K562 (cell line): ENCODE data around the gene CDKL5. TPM values are rescaled to one million over a fixed set of nuclear protein-coding genes. Genes with fewer than 3 reads are reported as not detected.

Experiments used
- DIDO1 ChIP-seq: fragments of 450-650 bp; IDR thresholded peaks from 2 replicates; pipeline ENCODE4 v1.6.1; 2016; ENCODE audit warnings: low read depth, missing biosample characterization, missing genetic modification characterization
- HSF4 ChIP-seq: fragments of 250-450 bp; sonication (Bioruptor Pico); IDR thresholded peaks from 2 replicates; pipeline ENCODE4 v2.1.2; 2022; ENCODE audit warnings: mild to moderate bottlenecking, moderate library complexity, borderline replicate concordance
- ILK ChIP-seq: fragments of 450-650 bp; IDR thresholded peaks from 2 replicates; pipeline ENCODE4 v1.6.1; 2016; ENCODE audit warnings: missing genetic modification characterization, low read depth, mild to moderate bottlenecking, missing compliant biosample characterization, moderate library complexity, borderline replicate concordance
- IRF2 ChIP-seq: sonication (generic); formaldehyde crosslinking; IDR thresholded peaks from 2 replicates; pipeline ENCODE4 v1.8.1; 2022; ENCODE audit warnings: mild to moderate bottlenecking, missing genetic modification reagents
- LEF1 ChIP-seq: fragments of 450-650 bp; IDR thresholded peaks from 2 replicates; pipeline ENCODE4 v1.6.1; 2016; ENCODE audit warnings: mild to moderate bottlenecking
- MXD1 ChIP-seq: fragments of 250-450 bp; sonication (Bioruptor Pico); IDR thresholded peaks from 2 replicates; pipeline ENCODE4 v1.8.0; 2021; ENCODE audit warnings: borderline replicate concordance, mild to moderate bottlenecking, moderate library complexity; ENCODE audit not compliant: poor library complexity, severe bottlenecking
- NCOA6 ChIP-seq: fragments of 450-650 bp; IDR thresholded peaks from 2 replicates; pipeline ENCODE4 v1.6.1; 2017; ENCODE audit warnings: mild to moderate bottlenecking
- NFIC ChIP-seq: fragments of 450-650 bp; IDR thresholded peaks from 2 replicates; pipeline ENCODE4 v1.6.1; 2017; ENCODE audit warnings: mild to moderate bottlenecking, inconsistent platforms
- NFRKB ChIP-seq: fragments of 450-650 bp; IDR thresholded peaks from 2 replicates; pipeline ENCODE4 v1.6.1; 2016; ENCODE audit warnings: low read depth
- PHF20 ChIP-seq: fragments of 450-650 bp; IDR thresholded peaks from 2 replicates; pipeline ENCODE4 v1.6.1; 2018; ENCODE audit not compliant: partially characterized antibody
- RBM39 ChIP-seq: fragments of 200-400 bp; formaldehyde crosslinking; optimal IDR thresholded peaks from 2 replicates; pipeline ENCODE3; 2018; ENCODE audit warnings: low read depth, low read length
- SRF ChIP-seq, 2 experiments: fragments of 250-450, 450-650 bp in 1 of 2; sonication (Bioruptor Pico) in 1 of 2; sonication (generic) in 1 of 2; formaldehyde crosslinking; IDR thresholded peaks; 2 replicates each; pipeline versions ENCODE4 v1.5.0 to v1.5.1; 2020 to 2022; ENCODE audit warnings: mild to moderate bottlenecking in 1 of 2, missing genetic modification reagents in 1 of 2
- SRSF9 ChIP-seq: fragments of 200-400 bp; formaldehyde crosslinking; IDR thresholded peaks from 2 replicates; pipeline ENCODE4 v1.6.1; 2017; ENCODE audit warnings: low read depth, low read length, borderline replicate concordance
- STAT5A ChIP-seq: IDR thresholded peaks from 2 replicates; pipeline ENCODE4 v1.6.1; 2012; ENCODE audit warnings: low read length, inconsistent platforms, borderline replicate concordance
- TARDBP ChIP-seq: fragments of 450-650 bp; IDR thresholded peaks from 2 replicates; pipeline ENCODE4 v1.6.1; 2016
- VEZF1 ChIP-seq: fragments of 200-800 bp; sonication (Bioruptor generic); IDR thresholded peaks from 2 replicates; pipeline ENCODE4 v1.6.1; 2017; ENCODE audit warnings: missing genetic modification characterization, missing compliant biosample characterization
- YBX1 ChIP-seq: fragments of 450-650 bp; IDR thresholded peaks from 2 replicates; pipeline ENCODE4 v1.7.1; 2016; ENCODE audit warnings: mild to moderate bottlenecking
- ZFP36 ChIP-seq: fragments of 150-350 bp; IDR thresholded peaks from 2 replicates; pipeline ENCODE4 v1.6.1; 2018; ENCODE audit warnings: low read length, low read depth; ENCODE audit not compliant: partially characterized antibody
- ZNF133 ChIP-seq: fragments of 250-450 bp; sonication (Bioruptor Pico); IDR thresholded peaks from 2 replicates; pipeline ENCODE4 v1.4.0; 2020; ENCODE audit warnings: mild to moderate bottlenecking
- ZNF263 ChIP-seq: sonication (generic); formaldehyde crosslinking; IDR thresholded peaks from 2 replicates; pipeline ENCODE4 v1.8.0; 2022; ENCODE audit warnings: mild to moderate bottlenecking, missing genetic modification reagents, borderline replicate concordance
- ZNF41 ChIP-seq: fragments of 250-450 bp; sonication (Bioruptor Pico); conservative IDR thresholded peaks from 2 replicates; pipeline ENCODE4 v1.4.0; 2020; ENCODE audit warnings: mild to moderate bottlenecking
- ZNF551 ChIP-seq: fragments of 250-450 bp; sonication (Bioruptor Pico); IDR thresholded peaks from 2 replicates; pipeline ENCODE4 v1.5.0; 2021; ENCODE audit warnings: mild to moderate bottlenecking, moderate library complexity
- ZNF707 ChIP-seq: fragments of 250-450 bp; sonication (Bioruptor Pico); conservative IDR thresholded peaks from 2 replicates; pipeline ENCODE4 v1.8.0; 2022; ENCODE audit warnings: inconsistent platforms, mild to moderate bottlenecking, moderate library complexity
- ZNF79 ChIP-seq: fragments of 250-450 bp; sonication (Bioruptor Pico); IDR thresholded peaks from 2 replicates; pipeline ENCODE4 v1.4.0; 2020; ENCODE audit warnings: low read depth, mild to moderate bottlenecking, moderate library complexity
- polyA plus RNA-seq, 8 experiments: library from polyadenylated mRNA; depleted of rRNA in 4 of 8; stranded (reverse) in 5 of 8; unstranded in 3 of 8; fragments of >200 nt; fragmentation: Nextera tagmentation in 2 of 8; fragmentation: Illumina TruSeq in 1 of 8; extraction: Ambion mirVana in 2 of 8; extraction: Trizol in 1 of 8; gene quantifications; 2 replicates each; pipeline versions ENCODE4 v1.2.1 to v1.2.3, GENCODE V29; 2011 to 2014; ENCODE audit warnings: inconsistent platforms in 1 of 8, missing spikeins in 1 of 8
- total RNA-seq, 7 experiments: library from RNA; depleted of rRNA in 6 of 7; stranded (reverse); fragments of >200 nt in 6 of 7; fragmentation: Illumina TruSeq in 2 of 7; extraction: Trizol in 2 of 7; gene quantifications; 2 replicates each; pipeline versions ENCODE4 v1.2.1 to v1.2.3, GENCODE V29; 2011 to 2021; ENCODE audit warnings: low replicate concordance in 1 of 7
- TF ChIP-seq, protein P1 (sequence below): fragments of 250-450 bp; sonication (Bioruptor Pico); IDR thresholded peaks from 2 replicates; pipeline ENCODE4 v1.9.0; 2021; ENCODE audit warnings: mild to moderate bottlenecking, inconsistent platforms

The CDKL5 gene
- total and polyA plus RNA-seq, 9 of the 15 experiments (the other 6 are each of a cell fraction or from before 2014, with no cell fraction given), result under 0.01 to 0.21 (median 0.04) TPM

DNA sequence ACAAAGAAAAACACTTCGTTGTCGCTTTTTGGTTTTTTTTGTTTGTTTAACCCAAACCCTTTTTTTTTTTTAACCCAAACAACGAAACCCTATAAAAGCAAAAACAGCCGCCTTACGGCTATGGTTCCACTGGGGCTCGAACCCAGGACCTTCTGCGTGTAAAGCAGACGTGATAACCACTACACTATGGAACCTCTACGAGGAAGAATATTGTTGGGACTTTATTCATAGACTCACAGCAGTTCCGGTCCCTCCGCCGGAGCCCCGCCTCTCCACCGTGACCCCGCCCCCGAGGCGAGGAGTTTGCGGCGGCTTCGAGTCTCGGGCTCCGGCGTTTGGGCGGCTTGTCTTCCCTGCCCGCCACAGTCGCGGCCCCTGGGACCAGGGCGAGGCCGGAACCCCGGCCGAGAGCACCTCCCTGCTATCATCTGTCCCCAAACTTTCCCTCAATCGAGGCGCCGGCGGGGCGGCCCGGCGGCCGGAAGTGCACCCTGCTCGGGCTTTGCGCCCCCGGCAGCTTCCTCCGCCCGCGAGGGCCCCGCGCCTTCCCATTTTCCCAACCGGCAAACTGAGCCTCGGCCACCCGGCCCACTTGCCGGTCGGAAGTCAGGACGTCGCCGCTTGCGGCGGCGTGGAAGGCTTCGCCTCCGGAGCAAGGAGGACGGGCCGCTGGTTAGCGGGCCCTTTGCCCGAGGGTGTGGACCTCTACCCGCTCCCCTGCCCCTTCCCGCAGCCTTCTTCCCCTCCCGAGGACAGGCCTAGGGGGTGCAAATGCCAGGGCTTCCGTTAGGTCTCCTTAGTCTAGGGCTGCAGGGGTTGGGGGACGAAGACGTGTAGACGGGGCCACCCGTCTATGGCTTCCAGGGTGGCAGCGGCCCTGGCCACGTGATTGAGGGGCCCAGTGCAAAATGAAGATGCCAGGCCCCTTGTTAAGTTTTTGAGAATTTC lies 249.7 kb downstream of the CDKL5 start (continued):
- TF ChIP-seq ZNF41 (CRISPR knock-in tag) (no peak), ZNF263 (CRISPR knock-in tag) (no peak), TARDBP (no peak; the same call in 1 of the 2 replicates), MXD1 (CRISPR knock-in tag) (no peak), ZNF79 (CRISPR knock-in tag) (no peak), RBM39 (no peak), DIDO1 (no peak), YBX1 (no peak), NCOA6 (no peak; the same call in 1 of the 2 replicates), PHF20 (no peak), HSF4 (CRISPR knock-in tag) (no peak), VEZF1 (peak; percentile 76), IRF2 (no peak), SRF (CRISPR knock-in tag; IDR thresholded peaks at IDR 0.05) (no peak), LEF1 (no peak), SRSF9 (no peak), STAT5A (no peak), ZFP36 (no peak), NFRKB (no peak), ZNF707 (CRISPR knock-in tag) (no peak), ZNF133 (CRISPR knock-in tag) (no peak), ZNF551 (CRISPR knock-in tag) (no peak), NFIC (peak; percentile 63), ILK (tag) (no peak)
- TF ChIP-seq, protein P1, sequence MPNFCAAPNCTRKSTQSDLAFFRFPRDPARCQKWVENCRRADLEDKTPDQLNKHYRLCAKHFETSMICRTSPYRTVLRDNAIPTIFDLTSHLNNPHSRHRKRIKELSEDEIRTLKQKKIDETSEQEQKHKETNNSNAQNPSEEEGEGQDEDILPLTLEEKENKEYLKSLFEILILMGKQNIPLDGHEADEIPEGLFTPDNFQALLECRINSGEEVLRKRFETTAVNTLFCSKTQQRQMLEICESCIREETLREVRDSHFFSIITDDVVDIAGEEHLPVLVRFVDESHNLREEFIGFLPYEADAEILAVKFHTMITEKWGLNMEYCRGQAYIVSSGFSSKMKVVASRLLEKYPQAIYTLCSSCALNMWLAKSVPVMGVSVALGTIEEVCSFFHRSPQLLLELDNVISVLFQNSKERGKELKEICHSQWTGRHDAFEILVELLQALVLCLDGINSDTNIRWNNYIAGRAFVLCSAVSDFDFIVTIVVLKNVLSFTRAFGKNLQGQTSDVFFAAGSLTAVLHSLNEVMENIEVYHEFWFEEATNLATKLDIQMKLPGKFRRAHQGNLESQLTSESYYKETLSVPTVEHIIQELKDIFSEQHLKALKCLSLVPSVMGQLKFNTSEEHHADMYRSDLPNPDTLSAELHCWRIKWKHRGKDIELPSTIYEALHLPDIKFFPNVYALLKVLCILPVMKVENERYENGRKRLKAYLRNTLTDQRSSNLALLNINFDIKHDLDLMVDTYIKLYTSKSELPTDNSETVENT (CRISPR knock-in tag), result no peak
